Upper lobe of left lung (tissue), 4 donors: ENCODE measurements around the gene MRC2.

Experiments
- POLR2A ChIP-seq, 4 donors: fragments of 450-650 bp; IDR thresholded peaks; one replicate each; pipeline ENCODE4 v1.5.1; 2016 to 2017; ENCODE audit warnings: antibody characterized with exemption in 4 of 4, mild to moderate bottlenecking in 2 of 4
- POLR2AphosphoS5 ChIP-seq, 2 donors: sonication (generic); formaldehyde crosslinking; IDR thresholded peaks; one replicate each; pipeline ENCODE4 v1.5.1; 2017; ENCODE audit warnings: antibody characterized with exemption in 2 of 2
- TF ChIP-seq, protein P1 (sequence below), 6 experiments: fragments of 450-650 bp in 4 of 6; fragments of 200-600 bp in 2 of 6; sonication (generic) in 2 of 6; IDR thresholded peaks; one replicate each; pipeline ENCODE4 v1.5.1; 2016 to 2019; ENCODE audit warnings: antibody characterized with exemption in 6 of 6

DNA sequence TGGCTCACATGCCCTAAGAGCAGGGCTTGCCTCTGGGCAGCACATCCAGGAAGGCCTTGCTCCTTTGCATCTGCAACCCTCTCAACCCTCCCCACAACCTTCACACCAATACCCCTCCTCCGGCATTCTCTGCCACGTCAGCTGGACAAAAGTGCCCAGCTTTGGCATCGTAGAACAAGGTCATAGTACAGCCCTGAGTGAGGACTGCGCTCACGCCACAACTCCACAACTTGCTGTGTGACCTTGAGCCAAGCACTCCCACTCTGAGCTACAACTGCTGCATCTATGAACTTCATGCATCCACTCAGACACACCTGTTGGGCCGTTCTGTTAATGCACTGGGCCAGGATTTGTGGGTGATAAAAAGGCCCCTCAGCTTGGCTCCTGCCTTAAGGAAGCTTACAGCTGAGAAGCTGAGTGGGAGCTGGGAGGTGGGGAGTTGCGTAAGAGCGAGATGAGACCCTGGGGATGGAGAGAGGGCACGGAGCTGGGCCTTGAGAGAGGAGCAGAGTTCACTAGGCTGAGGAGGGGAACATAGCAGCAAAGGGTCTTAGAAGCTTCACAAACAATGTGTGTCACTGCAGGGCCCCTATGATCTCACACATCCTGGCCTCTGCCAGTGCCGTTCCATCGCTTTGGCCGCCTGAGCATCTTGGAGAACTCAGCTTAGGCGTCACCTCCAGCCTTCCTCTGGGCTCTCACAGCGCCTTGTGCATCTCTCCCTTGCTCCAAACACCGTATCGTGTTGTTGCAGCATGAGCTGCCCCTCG is 8.6 kb upstream of the MRC2 start:
- TF ChIP-seq, protein P1, sequence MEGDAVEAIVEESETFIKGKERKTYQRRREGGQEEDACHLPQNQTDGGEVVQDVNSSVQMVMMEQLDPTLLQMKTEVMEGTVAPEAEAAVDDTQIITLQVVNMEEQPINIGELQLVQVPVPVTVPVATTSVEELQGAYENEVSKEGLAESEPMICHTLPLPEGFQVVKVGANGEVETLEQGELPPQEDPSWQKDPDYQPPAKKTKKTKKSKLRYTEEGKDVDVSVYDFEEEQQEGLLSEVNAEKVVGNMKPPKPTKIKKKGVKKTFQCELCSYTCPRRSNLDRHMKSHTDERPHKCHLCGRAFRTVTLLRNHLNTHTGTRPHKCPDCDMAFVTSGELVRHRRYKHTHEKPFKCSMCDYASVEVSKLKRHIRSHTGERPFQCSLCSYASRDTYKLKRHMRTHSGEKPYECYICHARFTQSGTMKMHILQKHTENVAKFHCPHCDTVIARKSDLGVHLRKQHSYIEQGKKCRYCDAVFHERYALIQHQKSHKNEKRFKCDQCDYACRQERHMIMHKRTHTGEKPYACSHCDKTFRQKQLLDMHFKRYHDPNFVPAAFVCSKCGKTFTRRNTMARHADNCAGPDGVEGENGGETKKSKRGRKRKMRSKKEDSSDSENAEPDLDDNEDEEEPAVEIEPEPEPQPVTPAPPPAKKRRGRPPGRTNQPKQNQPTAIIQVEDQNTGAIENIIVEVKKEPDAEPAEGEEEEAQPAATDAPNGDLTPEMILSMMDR (IDR thresholded peaks at IDR 0.05) = no peak
- TF ChIP-seq POLR2A (IDR thresholded peaks at IDR 0.05) (no peak), POLR2AphosphoS5 (IDR thresholded peaks at IDR 0.05) (no peak)
